ENCODE results near the gene BPIFA3.

Gene BPIFA3

GRCh38 chr20:33233129-33233774 is 16.1 kb downstream of the BPIFA3 start:
- no peak for DNase-seq (ENCODE audit: low read depth)
- no peak overlapping the region for H3K4me3 ChIP-seq (replicated peaks; ENCODE audit: low read depth, low read length)
- no peak for TF ChIP-seq CTCF (IDR thresholded peaks at IDR 0.05; ENCODE audit: low read length, missing control alignments)

GRCh38 chr20:33234050-33234449 is 16.9 kb downstream of the BPIFA3 start:
- no peak overlapping the region for H3K4me3 ChIP-seq (replicated peaks; ENCODE audit: low read depth, low read length)
- no peak for DNase-seq (ENCODE audit: low read depth)
- TF ChIP-seq CTCF (IDR thresholded peaks at IDR 0.05; ENCODE audit: low read length, missing control alignments) = no peak

GRCh38 chr20:33235696-33236095 is 18.5 kb downstream of the BPIFA3 start, which contains the start of gene BPIFA1:
Gene BPIFA1 (plus strand): TSS chr20:33235996. CDS start chr20:33237712, 1,716 bp downstream.
- no peak for TF ChIP-seq CTCF (IDR thresholded peaks at IDR 0.05; ENCODE audit: low read length, missing control alignments)
- no peak for DNase-seq (ENCODE audit: low read depth)
- H3K4me3 ChIP-seq (replicated peaks; ENCODE audit: low read depth, low read length) = no peak within 1 kb of the TSS

GRCh38 chr20:33236351-33236750 is 19.2 kb downstream of the BPIFA3 start:
- no peak for DNase-seq (ENCODE audit: low read depth)
- no peak for TF ChIP-seq CTCF (IDR thresholded peaks at IDR 0.05; ENCODE audit: low read length, missing control alignments)

GRCh38 chr20:33237989-33238388 is 20.8 kb downstream of the BPIFA3 start:
- no peak for TF ChIP-seq CTCF (IDR thresholded peaks at IDR 0.05; ENCODE audit: low read length, missing control alignments)
- no peak for DNase-seq (ENCODE audit: low read depth)
- H3K4me3 ChIP-seq (replicated peaks; ENCODE audit: low read depth, low read length) = no peak overlapping the region

More at GRCh38 chr20:33236351-33236750, 19.2 kb downstream of the BPIFA3 start:
- H3K4me3 ChIP-seq (replicated peaks; ENCODE audit: low read depth, low read length) = no peak overlapping the region

- DNase-seq (ENCODE audit: low read depth) = no peak
- H3K4me3 ChIP-seq (replicated peaks; ENCODE audit: low read depth, low read length) = no peak overlapping the region
- no peak for TF ChIP-seq CTCF (IDR thresholded peaks at IDR 0.05; ENCODE audit: low read length, missing control alignments)
Measured at GRCh38 chr20:33239418-33239817, 22.3 kb downstream of the BPIFA3 start.
